GM19351 (cell line): ENCODE data around the gene TRAIP.
A peak's percentile ranks its signal among the peaks of the same experiment; 100 is the strongest.
"Not testable (repeated sequence)": the region's sequence is repeated elsewhere in the genome, so short reads cannot be mapped to it uniquely, and the experiment has no call there.

Experiments used
- ATAC-seq: cut with Tn5 transposase; IDR thresholded peaks from one replicate; pipeline ENCODE4 v1.9.1; 2021; ENCODE audit warnings: mild to moderate bottlenecking, moderate library complexity; ENCODE audit not compliant: unreplicated experiment

TRAIP gene

DNA sequence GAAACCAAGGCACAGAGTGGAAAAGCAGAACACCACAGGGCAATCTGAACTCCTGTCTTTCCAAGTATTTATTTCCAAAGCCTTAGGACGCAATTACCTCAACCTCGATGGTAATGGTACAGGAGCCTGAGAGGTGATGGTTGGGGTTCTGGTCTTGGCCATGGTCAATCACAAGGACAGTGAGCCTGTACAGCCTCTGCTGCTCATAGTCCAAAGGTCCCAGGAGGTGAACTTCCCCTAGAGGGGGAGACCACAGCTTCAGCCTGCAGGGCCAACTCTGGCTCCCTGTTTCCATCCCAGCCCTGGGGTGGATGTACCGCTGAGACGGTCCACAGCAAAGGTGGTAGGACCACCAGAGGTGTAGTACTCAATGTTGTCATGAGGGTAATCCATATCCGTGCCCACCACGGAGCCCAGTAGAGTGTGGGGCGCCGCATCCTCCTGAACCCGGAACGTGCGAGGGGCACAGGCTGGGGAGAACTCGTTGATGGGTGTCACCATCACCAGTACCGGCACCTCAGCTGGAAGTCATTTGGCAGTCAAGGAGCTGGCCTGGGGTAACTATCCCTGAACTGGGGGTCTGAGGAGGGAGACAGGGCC is 62.8 kb downstream of the TRAIP start:
- ATAC-seq, result no peak

- ATAC-seq, result no peak
These were observed 63.8 kb downstream of the TRAIP start for GRCh38 chr3:49792371-49793150.

- ATAC-seq, result no peak
These were observed 64.8 kb downstream of the TRAIP start for GRCh38 chr3:49791571-49791970.

DNA sequence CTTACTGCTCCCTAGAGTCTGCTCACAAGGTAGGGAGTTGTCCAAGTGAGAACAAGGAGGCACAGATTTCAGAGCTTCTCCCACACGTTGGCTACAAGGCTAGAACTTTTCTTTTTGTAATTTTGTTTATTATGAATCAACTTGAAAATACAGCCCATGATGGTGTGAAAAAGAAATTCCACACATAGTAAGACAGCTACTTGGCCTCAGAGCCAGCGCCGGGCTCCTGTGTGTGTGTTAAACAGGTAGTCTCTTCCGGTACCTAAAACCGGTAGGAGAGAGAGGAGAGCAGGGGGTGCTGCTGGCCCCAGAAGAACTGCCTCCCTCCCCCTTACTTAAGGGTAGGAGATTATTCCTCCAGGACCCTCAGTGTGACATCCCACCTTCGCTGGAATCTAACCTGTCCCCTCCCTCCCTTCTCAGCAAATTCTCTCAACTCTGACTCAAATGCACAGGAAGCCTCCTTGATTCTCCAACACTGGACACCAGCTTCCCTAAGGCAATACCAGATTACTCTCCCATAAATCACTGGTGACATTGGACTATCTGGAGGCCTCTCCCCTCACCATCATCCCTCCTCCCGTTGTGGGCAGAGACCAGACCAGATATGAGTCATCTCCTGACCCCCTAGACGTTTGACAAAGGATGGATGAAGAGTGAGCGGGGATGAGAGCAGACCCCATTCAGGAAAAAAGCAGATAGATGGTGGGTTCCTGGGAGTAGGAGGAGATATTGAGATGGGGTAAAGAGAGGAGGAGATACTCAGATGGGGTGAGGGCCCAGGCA is 65.5 kb downstream of the TRAIP start:
- no peak for ATAC-seq

DNA sequence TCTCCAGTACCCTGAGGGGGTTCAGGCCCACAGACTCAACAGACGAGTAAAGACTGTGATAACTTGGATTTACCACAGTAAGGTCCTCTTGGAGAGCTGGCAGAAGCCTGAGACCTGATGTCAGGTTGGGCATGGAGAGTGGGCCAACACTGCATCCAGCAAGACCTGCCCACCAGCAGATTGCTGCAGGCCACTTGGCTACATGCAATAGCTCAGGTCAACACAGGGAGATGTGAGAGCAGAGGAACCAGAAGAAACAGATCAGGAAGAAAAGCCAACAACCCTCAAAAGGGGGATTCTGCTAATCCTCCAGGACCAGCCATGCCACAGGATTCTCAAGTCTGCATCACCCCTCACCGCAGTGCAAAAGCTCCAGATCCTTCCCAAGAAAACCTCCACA is 68.3 kb downstream of the TRAIP start:
- no peak for ATAC-seq

- no peak for ATAC-seq
These were observed 68.8 kb downstream of the TRAIP start for GRCh38 chr3:49787536-49787935.

DNA sequence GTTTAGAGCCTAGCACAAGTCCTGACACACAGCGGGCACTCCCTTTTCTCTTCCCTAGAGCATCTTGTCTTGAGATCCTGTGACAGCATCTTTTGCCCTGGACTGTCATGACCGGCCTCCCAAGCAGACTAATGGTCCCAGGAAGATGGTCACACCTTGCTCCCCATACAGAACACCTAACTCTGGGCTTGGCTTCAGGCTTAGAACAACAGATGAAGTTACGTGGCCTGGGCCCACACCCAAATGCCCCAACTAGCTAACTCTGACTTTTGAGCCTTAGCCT is 69.2 kb downstream of the TRAIP start:
- no peak for ATAC-seq

DNA sequence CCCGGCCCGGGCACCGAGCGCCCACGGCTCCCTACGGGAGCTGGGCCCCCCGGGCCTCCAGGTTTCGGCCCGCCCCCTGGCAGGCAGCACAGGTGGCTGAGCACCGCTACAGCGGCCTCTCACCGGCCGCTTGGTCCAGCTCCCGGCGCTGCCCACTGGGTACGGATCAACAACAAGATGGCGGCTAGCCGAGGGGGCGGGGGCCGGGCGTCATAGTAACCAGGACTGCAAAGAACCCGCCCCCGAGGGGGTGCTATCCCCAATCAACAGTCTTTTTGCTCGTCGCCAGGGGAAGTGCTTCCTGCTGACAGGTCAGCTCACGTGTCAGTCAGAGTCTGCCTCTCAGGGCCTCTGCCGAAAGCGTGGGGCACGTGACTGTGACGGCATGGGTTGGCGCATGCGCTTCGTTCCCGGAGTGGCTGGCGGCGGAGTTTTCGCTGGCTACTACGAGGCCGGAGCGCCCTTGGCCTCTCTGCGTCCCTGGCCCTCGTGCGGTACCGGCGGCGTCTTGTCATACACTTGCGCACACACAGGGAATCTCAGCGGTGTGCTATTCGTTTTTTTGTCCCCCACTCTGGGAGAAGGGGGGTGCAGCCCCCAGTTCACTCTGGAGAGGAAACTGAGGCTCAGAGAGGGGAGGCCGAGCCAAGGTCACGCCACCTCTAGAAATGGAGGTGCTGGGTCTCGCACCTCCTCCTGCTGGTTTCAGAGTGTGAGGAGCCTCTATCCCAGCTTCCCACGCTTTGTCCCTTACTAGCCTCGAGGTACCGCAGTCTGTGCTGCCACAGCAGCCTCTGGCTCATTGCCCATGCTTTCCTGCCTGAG is 69.8 kb downstream of the TRAIP start, which contains the start of gene IP6K1:
IP6K1 (minus strand) TSS at position 186 of the 825 bp plus-strand sequence. CDS start 38,502 bp downstream, outside the sequence.
- peak; percentile 99 for ATAC-seq

DNA sequence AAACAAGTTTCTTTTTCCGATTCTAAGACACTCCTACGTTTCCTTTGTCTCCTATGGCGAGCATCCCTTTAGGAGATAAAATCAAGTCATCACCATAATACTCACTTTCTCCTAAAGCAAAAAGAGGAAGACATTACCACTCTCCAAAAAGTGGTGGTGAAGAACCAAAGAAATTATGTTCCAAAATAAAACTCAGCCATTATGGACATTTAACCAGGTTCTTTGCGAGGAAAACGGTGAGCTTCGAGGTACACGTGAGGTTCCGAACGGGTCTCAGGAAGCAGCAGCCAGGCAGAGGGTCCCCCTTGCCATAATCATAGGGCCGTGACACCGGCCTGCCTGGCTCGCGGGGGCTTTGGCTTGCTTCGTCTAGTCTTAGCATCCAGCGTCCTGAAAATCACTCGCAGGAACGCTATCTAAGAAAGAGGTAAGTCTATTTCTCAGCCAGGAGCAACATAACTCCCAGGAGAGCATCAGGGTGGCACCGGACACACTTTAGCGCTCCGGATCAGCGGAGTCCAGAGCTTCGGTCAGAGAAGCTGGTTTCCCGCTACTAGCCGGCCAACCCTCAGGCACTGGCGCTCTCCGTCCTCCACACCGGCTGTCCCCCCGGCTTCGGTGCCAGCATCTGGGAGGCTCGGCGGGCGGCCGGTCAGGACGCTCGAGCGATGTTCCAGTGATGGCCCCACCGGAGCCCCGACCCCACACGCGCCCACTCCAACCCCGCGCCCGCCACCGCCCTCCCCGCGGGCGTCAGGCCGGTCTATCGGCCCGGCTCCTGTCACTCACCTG is 70.6 kb downstream of the TRAIP start:
- ATAC-seq, result peak; percentile 37

DNA sequence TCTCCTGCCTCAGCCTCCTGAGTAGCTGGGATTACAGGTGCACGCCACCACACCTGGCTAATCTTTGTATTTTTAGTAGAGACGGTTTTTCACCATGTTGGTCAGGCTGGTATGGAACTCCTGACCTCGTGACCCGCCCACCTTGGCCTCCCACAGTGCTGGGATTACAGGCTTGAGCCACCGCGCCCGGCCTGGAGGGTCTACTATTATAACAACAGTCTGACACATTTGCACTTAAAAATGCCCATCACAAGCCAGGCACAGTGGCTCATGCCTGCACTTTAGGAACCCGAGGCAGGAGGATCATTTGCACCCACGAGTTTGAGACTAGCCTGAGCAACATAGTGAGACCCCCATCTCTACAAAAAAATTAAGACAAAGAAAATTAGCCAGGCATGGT is 74.1 kb downstream of the TRAIP start:
- ATAC-seq, result not testable (repeated sequence)

DNA sequence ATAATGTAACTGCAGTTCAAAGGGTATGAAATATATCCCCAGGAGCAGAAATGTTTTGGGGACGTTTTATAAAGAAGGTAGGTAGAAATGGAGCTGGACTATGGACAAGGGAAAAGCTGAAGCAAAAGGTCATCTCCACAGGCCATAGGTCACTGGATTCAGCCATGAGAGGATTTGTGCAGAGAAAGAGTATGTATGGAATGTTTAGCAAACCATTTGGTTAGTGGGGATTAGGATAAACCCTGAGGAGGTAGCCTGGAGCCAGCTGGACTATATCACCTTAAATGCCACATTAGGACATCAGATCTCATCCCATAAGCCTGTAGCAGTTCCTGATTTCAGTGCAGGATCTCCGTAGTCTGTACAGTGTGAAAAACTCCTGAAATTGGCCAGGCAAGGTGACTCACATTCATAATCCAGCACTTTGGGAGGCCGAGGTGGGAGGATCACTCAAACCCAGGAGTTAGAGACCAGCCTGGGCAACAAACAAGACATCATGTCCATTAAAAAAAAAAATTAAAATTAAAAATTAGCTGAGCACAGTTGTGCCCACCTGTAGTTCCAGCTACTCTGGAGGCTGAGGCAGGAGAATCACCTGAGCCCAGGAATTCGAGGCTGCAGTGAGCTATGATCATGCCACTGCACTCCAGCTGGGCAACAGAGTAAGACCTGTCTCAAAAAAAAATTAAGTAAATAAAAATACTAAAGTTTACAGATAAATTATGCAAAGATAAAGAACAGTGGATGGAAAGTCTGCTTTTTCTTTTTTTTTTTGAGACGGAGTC is 74.8 kb downstream of the TRAIP start:
- no peak for ATAC-seq

DNA sequence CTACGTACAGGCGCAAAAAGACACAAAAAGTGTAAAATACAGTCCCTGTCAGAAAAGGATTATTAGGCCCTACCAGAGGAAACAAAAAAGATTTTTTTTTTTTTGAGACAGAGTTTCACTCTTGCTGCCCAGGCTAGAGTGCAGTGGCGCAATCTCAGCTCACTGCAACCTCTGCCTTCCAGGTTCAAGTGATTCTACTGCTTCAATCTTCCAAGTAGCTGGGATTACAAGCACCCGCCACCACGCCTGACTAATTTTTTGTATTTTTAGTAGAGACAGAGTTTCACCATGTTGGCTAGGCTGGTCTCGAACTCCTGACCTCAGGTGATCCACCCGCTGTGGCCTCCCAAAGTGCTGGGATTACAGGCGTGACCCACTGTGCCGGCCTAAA is 75.4 kb downstream of the TRAIP start:
- not testable (repeated sequence) for ATAC-seq

DNA sequence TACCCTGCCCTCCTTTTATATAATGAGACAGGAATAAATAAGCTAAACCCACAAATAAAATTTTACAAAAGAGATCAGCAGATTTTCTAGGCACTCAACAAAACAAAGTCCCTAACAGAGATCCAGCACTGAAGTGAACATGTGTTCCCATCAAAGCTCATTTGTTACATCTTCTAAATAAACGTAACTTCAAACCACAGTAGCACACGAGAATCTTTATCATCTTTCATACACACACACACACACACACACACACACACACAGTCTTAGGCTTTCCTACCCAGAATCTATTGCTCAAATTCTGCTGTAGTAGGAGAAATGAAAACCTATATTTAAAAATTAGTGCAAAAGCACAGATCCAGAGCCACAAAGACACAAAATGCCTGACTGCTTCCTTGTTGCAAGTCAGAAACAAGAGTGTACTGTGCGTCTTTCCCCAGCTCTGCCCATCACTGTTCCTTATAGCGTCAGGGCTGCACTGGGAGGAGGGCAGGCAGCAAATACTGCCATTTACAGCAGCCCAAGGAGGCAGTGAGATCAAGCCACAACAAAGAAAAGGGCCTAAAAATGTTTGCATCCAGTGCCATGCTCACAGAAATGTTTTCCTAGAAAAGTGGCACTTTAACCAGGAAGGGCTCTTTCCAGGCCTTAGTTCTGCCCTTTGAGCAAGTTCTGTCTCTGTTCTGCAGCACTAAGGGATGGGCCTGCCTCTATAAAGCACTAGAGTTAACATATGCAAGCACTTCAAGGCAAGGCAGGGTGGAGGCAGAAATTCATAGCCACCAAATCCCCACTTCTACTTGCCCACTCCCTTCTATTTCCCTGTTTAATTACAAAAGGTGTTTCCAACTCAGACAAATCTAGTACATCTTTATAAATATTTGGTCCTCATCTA is 76.0 kb downstream of the TRAIP start:
- ATAC-seq, result no peak

DNA sequence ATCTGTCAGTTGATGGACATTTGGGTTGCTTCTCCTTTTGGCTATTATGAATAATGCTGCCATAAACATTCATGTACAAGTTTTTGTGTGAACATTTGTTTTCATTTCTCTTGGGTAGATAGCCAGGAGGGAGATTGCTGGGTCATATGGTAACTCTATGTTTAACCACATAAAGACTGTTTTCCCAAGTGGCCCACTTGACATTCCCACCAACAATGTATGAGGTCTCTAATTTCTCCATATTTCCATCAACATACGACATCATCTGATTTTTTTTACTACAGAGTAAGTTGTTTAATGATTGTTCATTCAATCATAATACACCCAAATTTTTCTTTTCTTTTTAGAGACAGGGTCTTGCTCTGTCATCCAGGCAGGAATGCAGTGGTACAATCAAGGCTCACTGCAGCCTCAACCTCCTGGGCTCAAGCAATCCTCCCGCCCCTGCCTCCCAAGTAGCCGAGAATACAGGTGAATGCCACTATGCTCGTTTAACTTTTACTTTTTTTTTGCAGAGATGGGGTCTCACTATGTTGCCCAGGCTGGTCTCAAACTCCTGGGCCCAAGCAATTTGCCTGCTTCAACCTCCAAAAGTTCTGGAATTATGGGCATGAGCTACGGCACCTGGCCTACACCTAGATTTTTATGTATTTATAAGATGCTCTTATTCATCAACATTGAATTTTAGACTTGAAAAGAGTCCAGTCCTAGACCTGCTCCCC is 76.8 kb downstream of the TRAIP start:
- no peak for ATAC-seq
